Heart right ventricle (tissue), 16 donors: Measurements from ENCODE around the gene NKX6-2. TPM values are rescaled to one million over a fixed set of nuclear protein-coding genes. Genes with fewer than 3 reads are reported as not detected.
"Not testable (repeated sequence)": the region's sequence is repeated elsewhere in the genome, so short reads cannot be mapped to it uniquely, and the experiment has no call there.

Experiments used
- ATAC-seq, 8 donors: fragments of 200-7000 bp; cut with Tn5 transposase; one replicate each; pipeline ENCODE4 v1.9.1; 2020; ENCODE audit warnings: mild to moderate bottlenecking in 8 of 8, moderate library complexity in 8 of 8, moderate number of reproducible peaks in 1 of 8
- DNase-seq, 2 donors: peaks; one replicate each; pipeline ENCODE4 v3.0.0-alpha.2; 2020
- H3K27ac ChIP-seq, 10 donors: fragments of 200-600 bp; sonication (generic) in 2 of 10; one replicate each; pipeline versions ENCODE4 v1.5.0 to v1.8.0; 2020 to 2022; ENCODE audit warnings: mild to moderate bottlenecking in 3 of 10
- H3K27me3 ChIP-seq, 7 donors: fragments of 200-600 bp; one replicate each; pipeline ENCODE4 v1.8.0; 2021 to 2022; ENCODE audit warnings: mild to moderate bottlenecking in 2 of 7
- H3K36me3 ChIP-seq, 9 donors: fragments of 200-600 bp; sonication (generic) in 1 of 9; one replicate each; pipeline versions ENCODE4 v1.5.0 to v1.8.0; 2020 to 2022; ENCODE audit warnings: mild to moderate bottlenecking in 2 of 9
- H3K4me1 ChIP-seq, 9 donors: fragments of 200-600 bp; sonication (generic) in 1 of 9; one replicate each; pipeline versions ENCODE4 v1.5.0 to v1.8.0; 2020 to 2022; ENCODE audit warnings: mild to moderate bottlenecking in 4 of 9
- H3K4me3 ChIP-seq, 10 donors: fragments of 200-600 bp; sonication (generic) in 2 of 10; one replicate each; pipeline versions ENCODE4 v1.5.0 to v1.8.0; 2020 to 2022; ENCODE audit warnings: mild to moderate bottlenecking in 7 of 10, moderate library complexity in 2 of 10
- H3K9me3 ChIP-seq, 11 donors: fragments of 200-600 bp in 10 of 11; sonication (generic) in 2 of 11; one replicate each; pipeline versions ENCODE4 v1.5.0 to v1.8.0; 2013 to 2022; ENCODE audit warnings: mild to moderate bottlenecking in 2 of 11, control low read depth in 1 of 11, moderate library complexity in 1 of 11
- CTCF ChIP-seq, 9 donors: fragments of 200-600 bp; sonication (generic) in 2 of 9; IDR thresholded peaks; one replicate each; pipeline versions ENCODE4 v1.5.0 to v1.8.0; 2021 to 2022; ENCODE audit warnings: antibody characterized with exemption in 9 of 9, mild to moderate bottlenecking in 5 of 9, moderate library complexity in 1 of 9
- WGBS, 2 donors: extraction: QIAGEN DNeasy Blood & Tissue Kit; methylation state at CpG; one replicate each; pipeline ENCODE4 v1.1.7; 2013; ENCODE audit warnings: inconsistent platforms in 1 of 2; 5-methylcytosine and 5-hydroxymethylcytosine counted together
- intact Hi-C, 10 donors: fragments of 100-400 bp; cut with DNase I; formaldehyde crosslinking; loops; one replicate each; pipeline versions ENCODE4 v1.11.1 to v1.14.2; 2022
- polyA plus RNA-seq, 2 donors: library from polyadenylated mRNA; stranded (reverse); fragments of 200-250 nt; gene quantifications; one replicate each; pipeline ENCODE4 v1.2.3, GENCODE V29; 2013
- total RNA-seq, 10 donors: library from RNA; stranded (reverse); fragmentation: NEBNext Ultra II Directional in 3 of 10; extraction: Animal tissue kit (Norgen Biotek cat#: 25700) in 3 of 10; gene quantifications; one replicate each; pipeline versions ENCODE4 v1.2.1 to v1.2.4, GENCODE V29; 2021 to 2023
- donor health status: Arrhythmogenic right ventricular cardiomyopathy.
- donor health status: ischemic (EF 13 %, LVEDD 7.1; RV severe dilation, severe dysfunction).
- donor health status: healthy with polysubstance abuse.
- donor health status: DM: no; HTN: yes; CAD: no.
- donor health status: DM: no; HTN: no; CAD: no.
- donor health status: ischemic (EF 25% LVEDD 6.9; RV normal size, moderate dysfunction).
- donor health status: ischemic (EF 25% LVEDD 5.7; RV mildly dilated, moderate dysfunction).
- donor health status: healthy.
- donor health status: DM: yes; HTN: yes; CAD: no.
- donor health status: Ischemic cardiomyopathy.
- donor health status: ischemic (EF 35%, LVEDD 5.7; RV mildly dilated, moderate dysfunction).
- donor health status: nonischemic (EF 11% LVEDD 7.7; RV severe dilation, severe dysfunction).
- donor health status: DM: yes; HTN: yes; CAD: no.
- donor health status: PGD.
- donor health status: ischemic (EF 29% LVEDD 5.4; RV normal size, mild dysfunction).
- donor health status: nonischemic (EF 23%, LVEDD 6.1; RV moderate dilation, normal function).

NKX6-2 gene
- total and polyA plus RNA-seq, 12 donors, result 0.17 to 0.51 TPM; not detected in 10

- no peaks in the 10 kb centered on the region for H3K9me3 ChIP-seq
- H3K36me3 ChIP-seq, result no peaks in the 10 kb centered on the region
- intact Hi-C loops, result loop anchor here in 2 of 10 donors (5.0 to 10.0 kb wide), 2 partner anchors 139 to 972 kb away; no protein-coding TSS in a partner anchor
- no peak overlapping the region for H3K4me3 ChIP-seq
- DNase-seq (no peak), ATAC-seq (peak in 1 of 8 donors; percentile 9)
- peaks cover 7 to 44% (median 31%) of the 10 kb centered on the region in 7 donors for H3K27me3 ChIP-seq
- H3K4me1 ChIP-seq, result no peaks in the 10 kb centered on the region
- TF ChIP-seq CTCF (IDR thresholded peaks at IDR 0.05), result peak in 1 of 9 donors; percentile 7
- H3K27ac ChIP-seq, result no peak overlapping the region
- WGBS, 2 donors, result 66 to 69% methylated on average over 57 of the region's 57 CpGs
Measured at GRCh38 chr10:132793871-132794849, 8.2 kb upstream of the NKX6-2 start.

- Histone ChIP-seq H3K27me3 (peaks cover 13 to 53% (median 39%) of the 10 kb centered on the region in 7 donors), H3K4me1 (peaks cover 0 to 7% (median 3%) of the 10 kb centered on the region in 9 donors), H3K9me3 (no peaks in the 10 kb centered on the region), H3K4me3 (no peak overlapping the region), H3K27ac (no peak overlapping the region), H3K36me3 (no peaks in the 10 kb centered on the region)
- intact Hi-C loops, result loop anchor here in 2 of 10 donors (5.0 to 10.0 kb wide), 2 partner anchors 138 to 971 kb away; no protein-coding TSS in a partner anchor
- ATAC-seq (no peak), DNase-seq (no peak)
- TF ChIP-seq CTCF (IDR thresholded peaks at IDR 0.05), result no peak
- WGBS, 2 donors, result 85% methylated on average over 9 of the region's 9 CpGs
Measured at GRCh38 chr10:132793213-132793612, 7.3 kb upstream of the NKX6-2 start.

GRCh38 chr10:132792796-132793195 is 6.8 kb upstream of the NKX6-2 start:
- no peaks in the 10 kb centered on the region for H3K9me3 ChIP-seq
- no peaks in the 10 kb centered on the region for H3K36me3 ChIP-seq
- H3K27ac ChIP-seq, result no peak overlapping the region
- peaks cover 18 to 58% (median 44%) of the 10 kb centered on the region in 7 donors for H3K27me3 ChIP-seq
- peaks cover 0 to 11% (median 6%) of the 10 kb centered on the region in 9 donors for H3K4me1 ChIP-seq
- no peak overlapping the region for H3K4me3 ChIP-seq
- ATAC-seq, result no peak
- intact Hi-C loops, result loop anchor here in 2 of 10 donors (5.0 to 10.0 kb wide), 2 partner anchors 138 to 970 kb away; no protein-coding TSS in a partner anchor
- TF ChIP-seq CTCF (IDR thresholded peaks at IDR 0.05), result no peak
- WGBS, 2 donors, result 82 to 86% methylated on average over 17 of the region's 17 CpGs
- DNase-seq, result no peak

- not testable (repeated sequence) for H3K9me3 ChIP-seq, H3K27ac ChIP-seq, ATAC-seq, H3K36me3 ChIP-seq, H3K4me3 ChIP-seq, DNase-seq
- intact Hi-C loops, result loop anchor here in 2 of 10 donors (5.0 to 10.0 kb wide), 2 partner anchors 137 to 970 kb away; no protein-coding TSS in a partner anchor
- Histone ChIP-seq H3K27me3 (peaks cover 25 to 65% (median 51%) of the 10 kb centered on the region in 7 donors), H3K4me1 (peaks cover 0 to 18% (median 13%) of the 10 kb centered on the region in 9 donors)
- WGBS, 2 donors, result 95 to 97% methylated on average over 31 to 33 of the region's 33 CpGs
Measured at GRCh38 chr10:132792099-132792498, 6.2 kb upstream of the NKX6-2 start.
